ENCODE results near the gene AKAP5.

The AKAP5 gene

GRCh38 chr14:64468451-64468850 lies 3.2 kb downstream of the AKAP5 start:
- no peak for DNase-seq
- TF ChIP-seq POLR2A (IDR thresholded peaks at IDR 0.05; ENCODE audit: low read length) = no peak
- TF ChIP-seq GATA1 (IDR thresholded peaks at IDR 0.05; ENCODE audit: low read depth, low read length) = no peak

- DNase-seq = no peak
- no peak for TF ChIP-seq POLR2A (IDR thresholded peaks at IDR 0.05; ENCODE audit: low read length)
- no peak for TF ChIP-seq GATA1 (IDR thresholded peaks at IDR 0.05; ENCODE audit: low read depth, low read length)
These were observed 8.7 kb downstream of the AKAP5 start for GRCh38 chr14:64474041-64474440.

- DNase-seq = no peak
- TF ChIP-seq POLR2A (IDR thresholded peaks at IDR 0.05; ENCODE audit: low read length) (no peak), GATA1 (IDR thresholded peaks at IDR 0.05; ENCODE audit: low read depth, low read length) (no peak)
These were observed 9.4 kb downstream of the AKAP5 start for GRCh38 chr14:64474698-64475097.

GRCh38 chr14:64475585-64476273 lies 10.4 kb downstream of the AKAP5 start:
- TF ChIP-seq POLR2A (IDR thresholded peaks at IDR 0.05; ENCODE audit: low read length) (no peak), GATA1 (IDR thresholded peaks at IDR 0.05; ENCODE audit: low read depth, low read length) (no peak)
- no peak for DNase-seq

- DNase-seq = no peak
- TF ChIP-seq POLR2A (IDR thresholded peaks at IDR 0.05; ENCODE audit: low read length) (no peak), GATA1 (IDR thresholded peaks at IDR 0.05; ENCODE audit: low read depth, low read length) (no peak)
These were observed 11.1 kb downstream of the AKAP5 start for GRCh38 chr14:64476438-64476837.

GRCh38 chr14:64478634-64479250 lies 13.4 kb downstream of the AKAP5 start:
- TF ChIP-seq POLR2A (IDR thresholded peaks at IDR 0.05; ENCODE audit: low read length) (no peak), GATA1 (IDR thresholded peaks at IDR 0.05; ENCODE audit: low read depth, low read length) (no peak)

GRCh38 chr14:64488590-64489099 lies 23.3 kb downstream of the AKAP5 start:
- no peak for DNase-seq
- TF ChIP-seq GATA1 (IDR thresholded peaks at IDR 0.05; ENCODE audit: low read depth, low read length) = no peak
- no peak for TF ChIP-seq POLR2A (IDR thresholded peaks at IDR 0.05; ENCODE audit: low read length)

More at GRCh38 chr14:64478634-64479250, 13.4 kb downstream of the AKAP5 start:
- peak; percentile 22 to 66 for DNase-seq

GRCh38 chr14:64491637-64492036 lies 26.3 kb downstream of the AKAP5 start:
- DNase-seq = no peak
- TF ChIP-seq POLR2A (IDR thresholded peaks at IDR 0.05; ENCODE audit: low read length) (no peak), GATA1 (IDR thresholded peaks at IDR 0.05; ENCODE audit: low read depth, low read length) (no peak)

GRCh38 chr14:64493455-64493854 lies 28.2 kb downstream of the AKAP5 start:
- DNase-seq = no peak
- TF ChIP-seq GATA1 (IDR thresholded peaks at IDR 0.05; ENCODE audit: low read depth, low read length) (no peak), POLR2A (IDR thresholded peaks at IDR 0.05; ENCODE audit: low read length) (no peak)

- no peak for TF ChIP-seq GATA1 (IDR thresholded peaks at IDR 0.05; ENCODE audit: low read depth, low read length)
- TF ChIP-seq POLR2A (IDR thresholded peaks at IDR 0.05; ENCODE audit: low read length) = no peak
- DNase-seq = no peak
These were observed 30.0 kb downstream of the AKAP5 start for GRCh38 chr14:64495252-64495651.

GRCh38 chr14:64496764-64497163 lies 31.5 kb downstream of the AKAP5 start:
- TF ChIP-seq GATA1 (IDR thresholded peaks at IDR 0.05; ENCODE audit: low read depth, low read length) (no peak), POLR2A (IDR thresholded peaks at IDR 0.05; ENCODE audit: low read length) (no peak)
- peak in 1 of 2 experiments; percentile 8 for DNase-seq

GRCh38 chr14:64500088-64500487 lies 34.8 kb downstream of the AKAP5 start:
- no peak for DNase-seq
- TF ChIP-seq GATA1 (IDR thresholded peaks at IDR 0.05; ENCODE audit: low read depth, low read length) (no peak), POLR2A (IDR thresholded peaks at IDR 0.05; ENCODE audit: low read length) (no peak)

- no peak for DNase-seq
These were observed 36.3 kb downstream of the AKAP5 start for GRCh38 chr14:64501411-64502171.

GRCh38 chr14:64502456-64502855 lies 37.2 kb downstream of the AKAP5 start:
- DNase-seq = no peak
- TF ChIP-seq POLR2A (IDR thresholded peaks at IDR 0.05; ENCODE audit: low read length) (no peak), GATA1 (IDR thresholded peaks at IDR 0.05; ENCODE audit: low read depth, low read length) (no peak)

More at GRCh38 chr14:64501411-64502171, 36.3 kb downstream of the AKAP5 start:
- no peak for TF ChIP-seq POLR2A (IDR thresholded peaks at IDR 0.05; ENCODE audit: low read length)
- no peak for TF ChIP-seq GATA1 (IDR thresholded peaks at IDR 0.05; ENCODE audit: low read depth, low read length)
